Kidney epithelial cell (primary cell): ENCODE data around the gene CELF6. TPM values are rescaled to one million over a fixed set of nuclear protein-coding genes. Genes with fewer than 3 reads are reported as not detected.
A peak's percentile ranks its signal among the peaks of the same experiment; 100 is the strongest.

Experiments used
- DNase-seq: peaks from one replicate; pipeline ENCODE4 v3.0.0-alpha.2; 2010; ENCODE audit warnings: low read depth
- H3K27me3 ChIP-seq: 2 replicates; pipeline ENCODE4 v1.6.0; 2011; ENCODE audit warnings: low read length; ENCODE audit not compliant: control insufficient read depth, insufficient read depth
- H3K36me3 ChIP-seq: 2 replicates; pipeline ENCODE4 v1.5.1; 2011; ENCODE audit warnings: low read length; ENCODE audit not compliant: control insufficient read depth, insufficient read depth
- H3K4me3 ChIP-seq: 2 replicates; pipeline ENCODE4 v1.5.1; 2011; ENCODE audit warnings: low read depth, mild to moderate bottlenecking, control low read depth, low read length
- CTCF ChIP-seq: IDR thresholded peaks from 2 replicates; pipeline ENCODE4 v1.5.1; 2011; ENCODE audit warnings: mild to moderate bottlenecking, moderate library complexity, low read length, control low read depth, inconsistent platforms; ENCODE audit not compliant: insufficient read depth, poor library complexity, severe bottlenecking
- total RNA-seq: library from RNA; depleted of rRNA; stranded (reverse); fragments of >200 nt; gene quantifications from 2 replicates; pipeline ENCODE4 v1.2.3, GENCODE V29; 2015

The CELF6 gene
- total RNA-seq, result 0.29 and 0.41 TPM in 2 replicates

GRCh38 chr15:72319985-72320671 is at the start of gene CELF6:
Gene CELF6 (minus strand): TSS chr15:72320157. CDS start chr15:72319874, 283 bp downstream.
- DNase-seq, result peak; percentile 41
- Histone ChIP-seq H3K4me3 (peak within 1 kb of the TSS; percentile 57), H3K36me3 (no peaks in the 10 kb centered on the region), H3K27me3 (peaks cover 16% of the 10 kb centered on the region)
- TF ChIP-seq CTCF, result no peak

GRCh38 chr15:72368899-72369298 is 48.9 kb upstream of the CELF6 start:
- Histone ChIP-seq H3K4me3 (no peak overlapping the region), H3K27me3 (no peaks in the 10 kb centered on the region)
- TF ChIP-seq CTCF, result no peak

GRCh38 chr15:72368325-72368724 is 48.4 kb upstream of the CELF6 start:
- Histone ChIP-seq H3K27me3 (no peaks in the 10 kb centered on the region), H3K36me3 (peaks cover 2% of the 10 kb centered on the region), H3K4me3 (no peak overlapping the region)
- no peak for DNase-seq
- no peak for TF ChIP-seq CTCF

More at GRCh38 chr15:72368899-72369298, 48.9 kb upstream of the CELF6 start:
- peaks cover 2% of the 10 kb centered on the region for H3K36me3 ChIP-seq
- no peak for DNase-seq

GRCh38 chr15:72365844-72366243 is 45.9 kb upstream of the CELF6 start:
- no peak for DNase-seq
- no peak overlapping the region for H3K4me3 ChIP-seq
- H3K27me3 ChIP-seq, result no peaks in the 10 kb centered on the region
- no peak for TF ChIP-seq CTCF
- peaks cover 2% of the 10 kb centered on the region for H3K36me3 ChIP-seq

GRCh38 chr15:72361176-72361575 is 41.2 kb upstream of the CELF6 start:
- no peak for TF ChIP-seq CTCF
- Histone ChIP-seq H3K36me3 (no peaks in the 10 kb centered on the region), H3K4me3 (no peak overlapping the region), H3K27me3 (no peaks in the 10 kb centered on the region)
- no peak for DNase-seq

- no peaks in the 10 kb centered on the region for H3K36me3 ChIP-seq
- DNase-seq, result no peak
- TF ChIP-seq CTCF, result no peak
- no peaks in the 10 kb centered on the region for H3K27me3 ChIP-seq
- H3K4me3 ChIP-seq, result no peak overlapping the region
Observed at GRCh38 chr15:72358650-72359171, 38.8 kb upstream of the CELF6 start.
